NCI-H2227 treated with DMSO at 0.1 percent for 48 hours (cell line): Measurements from ENCODE around the gene TCF7L2.

Experiments used
- DNase-seq: peaks from one replicate; lab custom pipeline; 2025; lab: John Stamatoyannopoulos, UW

TCF7L2 gene

DNA sequence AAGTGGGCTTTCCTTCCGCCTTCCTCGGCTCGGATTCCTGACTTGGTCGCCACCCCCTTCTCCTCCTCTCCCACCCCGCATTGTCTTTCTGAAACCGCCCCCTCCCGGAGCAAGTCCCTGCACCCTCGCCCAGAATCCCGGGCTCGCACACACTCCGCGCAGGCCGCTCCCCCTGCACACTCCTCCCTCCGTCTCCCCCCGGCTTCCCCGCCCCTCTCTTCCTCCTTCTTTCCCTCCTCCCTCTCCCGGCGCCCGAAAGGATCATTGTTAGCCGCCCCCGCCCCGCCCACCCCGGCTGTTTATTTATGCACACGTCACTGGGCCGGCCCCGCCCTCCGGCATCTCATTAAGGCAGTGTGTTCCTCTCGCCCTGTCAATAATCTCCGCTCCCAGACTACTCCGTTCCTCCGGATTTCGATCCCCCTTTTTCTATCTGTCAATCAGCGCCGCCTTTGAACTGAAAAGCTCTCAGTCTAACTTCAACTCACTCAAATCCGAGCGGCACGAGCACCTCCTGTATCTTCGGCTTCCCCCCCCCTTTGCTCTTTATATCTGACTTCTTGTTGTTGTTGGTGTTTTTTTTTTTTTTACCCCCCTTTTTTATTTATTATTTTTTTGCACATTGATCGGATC is at the start of gene TCF7L2:
TCF7L2 (plus strand) TSS at position 373 of the 633 bp plus-strand sequence. CDS start 510 bp downstream, outside the sequence.
- DNase-seq, result peak; percentile 84

DNA sequence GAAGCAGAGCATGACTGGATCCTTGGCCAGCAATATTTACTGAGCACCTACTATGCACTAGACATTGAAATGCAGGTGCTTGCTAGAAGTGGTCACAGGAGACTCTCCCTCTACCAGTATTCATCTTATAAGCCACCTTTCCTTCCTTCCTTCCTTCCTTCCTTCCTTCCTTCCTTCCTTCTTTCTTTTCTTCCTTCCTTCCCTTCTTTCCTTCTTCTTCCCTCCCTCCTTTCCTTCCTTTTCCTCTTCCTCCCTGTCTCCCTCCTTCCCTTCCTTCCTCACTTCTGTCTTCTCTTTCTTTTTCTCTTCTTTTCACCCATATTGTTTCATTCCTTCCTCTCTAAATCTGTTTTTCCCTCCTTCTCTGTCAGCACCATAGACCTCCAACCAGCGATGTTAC is 47.3 kb upstream of the TCF7L2 start:
- no peak for DNase-seq

DNA sequence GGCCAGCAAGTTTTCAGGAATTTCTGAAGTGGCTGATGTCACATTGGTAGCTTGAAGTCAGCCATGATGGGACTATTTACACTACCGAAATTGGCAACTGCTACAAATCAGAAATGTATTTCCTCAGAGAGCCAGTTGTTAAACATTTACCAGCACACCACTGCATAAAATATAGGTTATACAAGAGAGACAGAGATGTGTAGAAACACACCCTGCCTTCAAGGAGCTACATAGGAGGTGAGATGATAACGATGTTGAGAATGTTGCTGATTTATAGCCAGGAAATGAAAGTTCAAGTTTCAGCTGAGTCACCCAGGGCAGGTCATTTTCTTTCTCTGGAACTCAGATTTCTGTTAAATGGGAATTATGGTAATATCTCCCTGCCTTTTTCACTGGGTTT is 46.0 kb upstream of the TCF7L2 start:
- DNase-seq, result no peak

DNA sequence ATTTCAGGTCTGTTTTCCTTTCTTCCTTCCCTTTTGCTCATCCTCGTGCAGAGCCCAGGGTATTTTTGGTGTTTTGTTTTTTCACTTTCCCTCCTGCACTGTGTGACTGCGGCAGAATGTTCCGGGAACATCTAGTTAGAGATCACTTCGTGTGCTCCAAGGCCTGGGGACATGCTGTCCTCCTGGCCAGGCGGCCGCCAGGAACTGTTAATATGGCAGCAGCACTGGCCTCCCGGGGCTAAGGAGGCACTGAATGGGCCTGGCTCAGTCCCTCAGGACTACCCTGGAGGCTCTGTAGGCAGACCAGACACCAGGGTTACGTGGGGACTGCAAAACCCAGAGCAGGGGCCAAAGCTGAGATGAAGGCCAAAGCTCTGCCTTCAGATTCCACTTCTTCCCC is 43.1 kb upstream of the TCF7L2 start:
- DNase-seq, result no peak

DNA sequence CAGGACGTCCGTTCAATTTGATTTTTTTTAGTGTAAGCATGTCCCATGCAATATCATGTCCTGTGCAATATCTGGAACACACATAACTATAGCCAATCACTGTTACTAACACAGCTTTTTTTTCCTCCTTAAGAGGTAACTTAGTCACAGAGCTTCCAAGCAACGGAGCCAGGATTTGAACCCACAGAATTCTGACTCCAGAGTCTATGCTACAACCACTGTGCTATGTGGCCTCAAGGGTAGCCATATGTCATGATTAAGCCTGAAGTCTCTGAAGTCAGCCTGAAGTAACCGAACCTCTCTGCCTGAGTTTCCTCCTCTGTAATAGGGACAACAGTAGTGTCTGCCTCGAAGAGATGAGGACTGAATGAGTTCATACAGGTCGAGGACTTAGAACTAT is 42.2 kb upstream of the TCF7L2 start:
- no peak for DNase-seq

DNA sequence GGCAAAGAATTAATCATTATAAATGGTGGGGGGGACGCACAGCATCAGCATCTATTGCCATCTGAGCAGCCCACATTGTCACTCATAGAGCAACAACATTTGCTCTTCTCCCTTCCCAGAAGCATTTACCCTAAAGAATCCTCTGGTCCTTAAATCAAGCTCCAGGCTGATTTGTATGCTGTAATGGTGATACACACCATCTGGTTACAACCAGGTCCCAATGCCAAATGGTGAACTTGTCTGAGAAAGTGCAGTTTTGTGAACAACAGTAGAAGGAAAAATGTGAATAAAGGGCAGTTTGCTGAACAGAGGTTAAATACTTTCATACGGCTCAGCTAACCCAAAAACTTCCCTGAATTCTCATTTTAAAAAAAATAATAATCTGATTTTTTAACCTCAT is 38.8 kb upstream of the TCF7L2 start:
- no peak for DNase-seq

DNA sequence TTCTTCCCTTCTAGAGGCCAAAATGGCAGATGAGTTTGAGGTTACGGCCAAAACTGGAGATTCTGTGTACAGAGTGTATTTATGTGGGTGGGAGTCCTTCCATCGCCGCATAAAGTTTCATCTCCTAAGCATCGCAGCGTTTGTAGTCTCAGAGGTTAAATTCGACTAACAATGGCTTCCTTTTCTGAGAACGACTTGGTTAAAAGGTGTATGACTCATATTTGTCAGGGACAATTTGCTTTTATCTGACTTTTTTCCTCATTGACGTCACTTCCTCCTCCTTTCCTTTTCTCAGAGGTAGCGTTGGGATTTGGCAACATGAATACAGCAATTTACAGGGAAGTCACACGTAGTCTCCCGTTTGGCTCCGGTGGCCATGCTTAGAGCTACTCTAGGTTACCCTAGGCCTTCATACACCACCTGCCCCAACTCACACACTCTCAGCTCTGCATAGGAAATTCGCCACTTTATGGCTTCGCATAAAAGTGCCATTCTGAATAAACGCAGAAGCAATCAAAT is 37.6 kb upstream of the TCF7L2 start:
- no peak for DNase-seq

DNA sequence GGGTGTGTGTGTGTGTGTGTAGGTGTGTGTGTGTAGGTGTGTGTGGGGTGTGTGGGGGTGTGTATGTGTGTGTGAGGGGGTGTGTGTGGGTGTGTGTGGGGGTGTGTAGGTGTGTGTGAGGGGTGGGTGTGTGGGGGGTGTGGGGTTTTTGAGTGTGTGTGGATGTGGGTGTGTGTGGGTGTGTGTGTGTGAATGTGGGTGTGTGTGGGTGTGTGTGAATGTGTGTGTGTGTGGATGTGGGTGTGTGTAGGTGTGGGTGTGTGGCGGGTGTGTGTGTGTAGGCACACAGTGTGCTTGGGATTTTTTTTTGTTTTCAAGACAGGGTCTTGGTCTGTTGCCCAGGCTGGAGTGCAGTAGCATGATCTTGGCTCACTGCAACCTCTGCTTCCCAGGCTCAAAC is 36.8 kb upstream of the TCF7L2 start:
- DNase-seq, result no peak

DNA sequence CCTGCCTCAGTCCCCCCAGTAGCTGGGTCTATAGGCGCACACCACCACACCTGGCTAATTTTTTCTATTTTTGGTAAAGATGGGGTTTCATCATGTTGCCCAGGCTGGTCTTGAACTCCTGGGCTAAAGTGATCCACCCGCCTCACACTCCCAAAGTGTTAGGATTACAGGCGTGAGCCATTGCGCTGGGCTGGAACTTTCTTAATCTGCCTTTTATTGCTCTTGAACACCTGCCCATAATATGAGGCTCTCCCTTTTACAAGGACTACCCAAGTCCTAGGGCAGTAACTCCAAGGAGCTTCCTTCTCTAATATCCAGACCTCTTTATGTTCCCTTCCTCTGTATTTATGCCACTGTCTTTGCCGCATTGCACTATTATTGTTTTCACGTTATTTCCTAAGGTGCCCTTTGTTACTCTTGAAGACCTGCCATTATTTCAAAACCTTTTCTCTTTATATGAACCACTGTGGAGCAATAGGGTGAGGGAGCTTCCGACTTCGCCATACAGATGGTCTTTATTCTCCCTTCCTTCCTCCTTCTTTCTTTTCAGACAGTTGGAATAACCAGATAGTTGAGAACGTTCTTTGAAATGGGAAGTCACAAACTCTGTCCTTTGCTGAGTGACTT is 36.3 kb upstream of the TCF7L2 start:
- DNase-seq, result no peak

DNA sequence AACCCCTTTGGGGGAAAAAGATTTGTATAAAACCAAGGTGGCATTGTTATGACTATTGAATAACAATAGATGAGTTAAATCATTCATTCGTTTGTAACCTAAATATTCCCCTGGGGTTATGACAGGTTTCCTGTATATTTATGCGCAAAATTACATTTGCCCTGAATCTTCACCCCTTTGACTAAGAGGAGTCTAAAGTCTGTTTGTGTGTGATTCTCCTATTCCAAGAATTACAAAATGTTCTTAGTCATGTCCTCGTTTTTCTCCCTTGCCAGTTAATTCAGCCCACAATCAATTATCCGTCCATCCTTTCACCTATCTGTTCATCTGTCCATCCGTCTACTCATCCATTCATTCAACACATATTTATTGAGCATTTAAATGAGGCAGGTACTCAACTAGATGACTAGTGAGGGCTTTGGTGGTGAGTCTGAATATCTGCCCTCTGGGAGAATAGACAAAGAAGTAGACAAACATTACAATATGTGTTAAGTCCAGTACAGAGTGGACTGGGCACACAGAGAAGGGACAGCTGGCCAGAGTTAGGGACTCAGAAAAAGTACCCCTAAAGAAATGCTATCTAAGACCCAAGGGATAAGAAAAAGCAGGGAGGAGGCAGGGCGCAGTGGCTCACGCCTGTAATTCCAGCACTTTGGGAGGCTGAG is 35.6 kb upstream of the TCF7L2 start:
- DNase-seq, result no peak

DNA sequence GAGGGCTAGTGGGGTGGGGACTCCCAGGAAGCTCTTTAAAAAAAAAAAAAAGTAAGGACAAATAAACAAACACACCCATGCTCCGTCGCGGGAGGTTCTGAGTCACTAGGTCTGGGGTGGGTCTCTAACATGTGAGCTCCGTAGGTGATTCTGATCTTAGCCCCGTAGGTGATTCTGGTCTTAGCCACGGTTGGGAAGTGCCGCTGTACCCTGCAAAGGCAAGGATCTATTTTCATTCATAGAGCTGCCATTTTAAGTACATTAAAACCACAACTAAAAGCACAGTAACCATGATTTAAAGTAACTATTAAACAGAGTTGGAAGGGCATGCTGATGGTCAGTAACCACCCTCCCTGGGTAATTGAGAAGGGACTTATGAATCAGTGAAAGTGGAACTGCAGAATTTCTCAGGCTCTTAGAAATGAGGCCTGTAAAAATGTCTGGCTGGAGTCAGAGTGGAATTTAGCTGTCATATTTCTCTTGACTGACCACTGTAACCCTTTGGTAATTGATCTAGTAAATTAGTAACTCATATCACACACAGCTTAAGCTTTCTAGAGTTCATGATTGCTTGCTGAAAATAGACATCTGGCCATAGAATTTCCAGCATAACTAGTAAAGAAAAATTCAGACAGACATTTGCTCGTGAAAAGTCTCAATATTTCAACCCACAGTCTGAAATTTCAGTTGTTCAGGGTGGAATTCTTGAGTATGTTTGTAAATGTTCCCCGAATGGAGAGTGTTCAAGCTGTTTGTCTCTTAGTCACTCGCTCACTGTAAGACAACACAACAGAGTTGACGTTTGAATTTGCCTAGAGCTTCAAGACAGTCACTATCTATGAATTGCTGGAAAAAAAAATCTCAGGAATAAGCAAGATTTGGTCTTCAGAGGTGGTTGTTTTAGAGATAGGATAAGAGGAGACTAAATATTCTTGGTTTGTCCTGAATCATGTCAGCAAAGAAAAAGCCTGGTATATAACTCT is 34.2 kb upstream of the TCF7L2 start:
- DNase-seq, result no peak

DNA sequence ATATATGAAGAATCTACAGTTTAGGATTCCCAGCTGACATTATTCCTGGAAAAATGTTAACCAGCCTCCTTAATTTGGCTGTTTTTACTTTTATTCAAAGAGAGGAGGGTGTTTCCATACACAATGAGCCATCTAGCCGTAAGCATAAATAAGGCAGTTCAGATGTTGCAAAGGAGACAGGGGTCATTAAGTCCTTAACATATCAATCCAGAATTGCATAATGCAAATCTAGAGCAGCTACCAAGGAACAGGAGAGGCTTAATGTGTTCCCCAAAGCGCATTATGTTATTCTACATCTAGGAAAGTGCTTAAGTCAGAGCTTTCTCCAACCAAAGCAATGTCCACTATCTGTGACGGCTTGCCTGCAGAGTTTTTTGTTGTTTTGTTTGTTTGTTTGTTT is 32.4 kb upstream of the TCF7L2 start:
- DNase-seq, result no peak

DNA sequence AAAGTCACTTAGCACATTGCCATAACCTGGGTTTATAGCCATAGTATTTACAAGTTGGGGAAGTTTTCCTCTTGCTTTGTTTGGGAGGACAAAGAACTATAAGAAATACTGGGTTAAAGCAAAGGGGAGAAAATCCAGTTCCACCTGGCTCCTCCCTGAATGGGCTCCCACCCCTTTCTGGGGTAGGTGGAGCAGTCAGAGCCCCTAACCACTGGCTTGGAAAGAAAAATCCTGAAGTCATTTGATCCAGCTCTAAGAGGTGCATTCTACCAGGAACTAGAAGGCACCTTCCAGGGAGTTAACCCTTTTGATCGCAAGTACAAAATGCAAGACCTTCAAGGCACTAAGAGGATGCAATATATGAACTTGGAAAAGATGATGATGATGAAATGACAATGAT is 31.3 kb upstream of the TCF7L2 start:
- no peak for DNase-seq

DNA sequence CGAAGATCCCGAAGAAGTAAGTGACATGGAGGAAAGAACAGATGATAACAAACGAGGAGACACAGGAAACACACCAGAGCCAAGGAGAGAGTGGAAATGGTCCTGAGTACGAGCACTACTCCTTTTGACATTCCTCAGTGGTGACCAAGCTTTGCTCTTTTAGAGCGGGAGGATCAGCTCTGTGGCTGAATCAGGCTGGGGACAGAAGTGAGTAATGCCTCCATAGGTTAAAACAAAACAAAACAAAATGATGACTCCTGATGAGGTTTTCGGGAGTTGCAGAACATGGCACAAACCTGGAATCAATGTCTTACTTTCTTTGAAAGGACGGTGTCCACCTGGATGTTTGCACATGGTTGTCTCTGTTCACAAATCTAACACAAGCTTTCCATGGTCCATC is 30.3 kb upstream of the TCF7L2 start:
- DNase-seq, result no peak

DNA sequence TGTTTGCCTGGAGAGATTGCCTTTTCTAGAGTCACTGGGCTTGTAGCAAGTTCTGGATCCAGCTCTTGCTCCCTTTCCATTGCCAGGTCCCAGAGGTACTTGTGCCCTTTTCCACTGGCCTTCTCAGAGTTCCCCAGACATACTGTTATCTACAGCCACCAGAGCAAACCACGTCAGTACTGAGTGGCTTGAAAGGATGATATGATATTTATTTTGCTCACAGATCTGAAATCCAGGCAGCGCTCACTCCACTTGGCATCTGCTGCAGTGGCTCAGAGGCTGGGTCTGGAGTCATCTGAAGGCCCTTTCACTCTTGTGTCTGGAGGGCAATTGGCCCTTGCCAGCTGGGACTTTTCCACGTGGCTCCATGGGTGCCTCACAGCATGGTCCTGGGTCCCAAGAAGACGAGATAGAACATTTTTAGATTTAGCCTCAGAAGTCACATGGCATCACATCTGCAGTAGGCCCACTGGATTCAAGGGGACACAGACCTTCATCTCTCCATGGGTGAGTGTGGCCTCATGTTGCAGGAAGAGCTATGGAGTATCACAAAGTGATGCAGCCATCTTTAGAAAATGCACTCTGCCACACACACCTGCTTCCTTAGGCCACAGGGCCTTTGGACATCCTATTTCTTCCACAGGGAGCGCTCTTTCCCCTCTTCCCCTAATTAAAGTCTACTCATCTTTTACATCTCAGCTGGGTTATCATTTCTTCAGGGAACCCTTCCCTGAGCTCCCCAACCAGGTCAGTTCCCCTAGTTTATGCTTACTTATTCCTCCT is 22.9 kb upstream of the TCF7L2 start:
- no peak for DNase-seq

DNA sequence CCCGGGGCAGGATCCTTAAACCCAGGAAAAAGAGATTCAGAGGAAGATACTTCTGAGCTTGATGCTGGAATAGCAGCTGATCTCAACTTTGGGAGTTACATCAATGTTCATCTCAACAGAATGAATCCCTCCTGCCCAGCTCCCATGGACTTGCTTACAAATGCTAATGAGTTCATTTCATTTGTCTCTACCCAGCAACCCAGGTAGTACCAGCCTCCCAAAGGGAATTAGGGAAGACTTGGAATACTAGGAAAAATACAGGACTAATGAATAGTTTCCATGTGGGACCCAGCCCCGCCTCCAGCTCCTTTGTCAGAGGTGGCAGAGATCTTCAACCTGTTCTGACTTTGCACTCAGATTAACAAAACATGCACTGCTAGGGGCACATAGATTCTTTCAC is 22.1 kb upstream of the TCF7L2 start:
- DNase-seq, result no peak

DNA sequence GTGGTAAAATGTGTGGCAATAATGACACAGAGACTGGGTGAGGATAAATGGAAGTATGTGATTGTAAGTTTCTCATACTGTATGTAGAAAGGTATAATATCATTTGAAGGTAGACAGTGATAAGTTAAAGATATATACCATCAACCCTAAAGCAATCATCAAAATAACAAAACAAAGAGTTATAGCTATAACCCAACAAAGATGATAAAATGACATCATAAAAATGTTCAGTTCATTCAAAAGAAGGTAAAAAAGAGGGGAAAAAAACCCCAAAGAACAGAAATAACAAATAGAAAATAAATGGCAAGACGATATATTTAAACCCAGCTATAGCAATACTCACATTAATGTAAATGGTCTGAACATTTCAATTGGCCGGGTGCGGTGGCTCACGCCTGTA is 17.4 kb upstream of the TCF7L2 start:
- DNase-seq, result no peak

DNA sequence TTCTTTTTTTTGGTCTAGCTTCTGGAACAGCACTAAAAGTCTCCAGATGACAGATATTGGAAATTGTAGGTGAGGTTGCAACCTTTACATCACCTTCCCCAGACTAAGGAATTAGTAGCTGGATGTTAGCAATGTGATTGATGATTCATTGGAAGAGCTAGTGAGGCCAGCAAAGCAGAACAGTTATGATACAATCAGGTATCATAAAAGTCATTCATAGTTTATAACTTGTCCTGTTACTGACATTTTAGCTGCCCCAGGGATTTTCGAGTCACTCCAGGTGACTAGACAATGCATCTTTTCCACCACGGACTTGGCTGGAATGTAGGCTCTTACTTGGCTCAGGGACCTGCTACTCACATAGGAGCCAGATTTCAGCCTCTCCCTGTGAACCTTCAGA is 15.9 kb upstream of the TCF7L2 start:
- DNase-seq, result no peak

DNA sequence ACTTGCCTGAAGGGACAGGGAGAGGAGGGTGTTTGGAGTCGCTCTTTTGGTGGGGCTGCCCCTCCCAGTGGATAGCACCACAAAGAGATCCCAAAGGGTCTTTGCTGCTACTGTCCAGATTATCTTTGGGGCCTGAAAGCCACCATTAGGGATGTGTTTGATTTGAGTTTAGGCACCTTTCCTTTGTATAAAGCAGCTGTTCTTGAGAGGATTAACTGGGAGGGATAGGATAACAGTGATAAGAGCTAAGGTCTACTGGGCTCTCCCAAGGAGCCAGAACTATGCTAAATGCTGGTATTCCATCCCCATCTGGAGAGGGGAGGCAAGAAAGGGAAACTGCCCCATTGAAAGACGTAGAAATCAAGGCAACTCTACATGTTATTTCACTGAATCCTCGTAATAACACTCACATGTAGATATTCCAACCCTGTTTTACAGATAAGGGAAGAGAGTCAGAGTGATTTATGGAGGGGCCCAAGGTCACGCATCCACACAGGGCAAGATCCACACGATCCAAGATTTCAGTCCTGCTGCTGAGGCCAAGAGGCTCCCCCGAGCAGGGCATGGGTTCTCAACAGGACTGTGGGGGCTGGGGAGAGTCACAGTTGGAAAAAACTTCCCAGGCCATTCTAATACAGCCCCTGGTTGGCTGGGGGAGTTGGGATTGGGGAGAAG is 11.1 kb upstream of the TCF7L2 start:
- no peak for DNase-seq

DNA sequence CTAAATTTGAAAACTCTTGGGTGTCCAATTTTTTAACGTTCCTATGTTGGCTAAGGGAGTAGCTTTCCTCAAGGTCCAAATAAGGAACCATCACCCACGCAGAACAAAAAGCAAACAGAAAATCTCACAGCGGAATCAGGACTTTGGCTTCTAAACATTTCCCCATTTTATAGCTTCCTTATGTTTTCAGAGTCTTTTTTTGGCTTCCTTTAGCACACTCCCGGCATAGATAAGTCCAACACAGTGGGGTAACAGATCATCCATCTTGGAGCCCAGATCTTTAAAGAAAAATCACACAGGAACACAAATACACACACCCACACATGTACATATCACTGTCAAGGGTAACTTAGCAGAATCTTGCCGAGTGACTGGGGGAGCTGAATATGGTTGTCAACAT is 4.2 kb upstream of the TCF7L2 start:
- DNase-seq, result no peak

DNA sequence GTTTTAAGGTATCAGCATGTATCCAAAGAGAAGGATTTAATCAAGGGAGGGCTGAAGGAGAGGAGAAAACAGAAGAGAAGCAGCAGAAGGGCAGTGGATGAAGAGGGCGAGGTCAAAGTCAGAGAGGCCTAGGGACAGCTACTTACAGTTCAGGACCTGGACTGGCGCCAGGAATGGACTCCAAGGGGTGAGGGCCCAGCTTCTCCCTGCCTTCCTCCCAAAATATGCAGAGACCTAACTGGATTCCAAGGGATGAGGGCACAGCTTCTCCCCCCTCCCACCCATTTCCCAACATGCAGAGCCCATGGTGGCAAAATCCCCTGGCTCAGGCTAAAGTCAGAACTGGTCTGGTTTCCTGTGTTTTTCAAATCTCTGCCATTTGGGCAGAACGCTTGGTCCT is 3.4 kb upstream of the TCF7L2 start:
- no peak for DNase-seq
